Right renal pelvis (tissue), 4 donors: ENCODE measurements around the gene COL23A1. TPM values are rescaled to one million over a fixed set of nuclear protein-coding genes. Genes with fewer than 3 reads are reported as not detected.
"Not testable (repeated sequence)": the region's sequence is repeated elsewhere in the genome, so short reads cannot be mapped to it uniquely, and the experiment has no call there.

ENCODE experiments used
- DNase-seq, 4 donors: peaks; one replicate each; pipeline ENCODE4 v3.0.0-alpha.2; 2013; ENCODE audit warnings: low read depth in 4 of 4, low spot score in 3 of 4, missing footprints in 1 of 4
- polyA plus RNA-seq, 4 donors: library from polyadenylated mRNA; unstranded; fragments of 120-200 nt; gene quantifications; one replicate each; pipeline ENCODE4 v1.2.1, GENCODE V29; 2013; ENCODE audit not compliant: insufficient read length in 4 of 4

COL23A1 gene
- polyA plus RNA-seq, 4 donors, result 5.7 to 8.2 (median 6.4) TPM

DNA sequence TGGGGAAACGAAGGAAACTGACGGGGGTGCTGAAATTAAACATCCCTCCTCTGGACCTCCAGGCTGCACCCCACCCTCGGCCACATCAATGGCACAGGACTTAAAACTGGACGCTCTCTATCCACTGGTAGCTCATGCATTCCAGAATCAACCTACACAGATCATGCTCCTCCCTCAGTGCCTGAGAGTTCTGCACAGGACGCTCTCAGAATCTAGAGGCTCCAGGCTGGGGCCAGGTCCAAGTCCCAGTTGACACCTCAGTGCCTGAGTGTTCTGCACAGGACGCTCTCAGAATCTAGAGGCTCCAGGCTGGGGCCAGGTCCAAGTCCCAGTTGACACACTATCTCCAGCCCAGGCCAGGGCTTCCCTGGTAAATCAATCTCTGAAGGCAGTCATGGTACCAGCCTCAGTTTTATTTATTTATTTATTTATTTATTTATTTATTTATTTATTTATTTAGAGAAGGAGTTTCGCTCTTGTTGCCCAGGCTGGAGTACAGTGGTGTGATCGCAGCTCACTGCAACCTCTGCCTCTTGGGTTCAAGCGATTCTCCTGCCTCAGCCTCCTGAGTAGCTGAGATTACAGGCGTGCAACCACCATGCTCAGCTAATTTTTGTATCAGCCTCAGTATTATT is 103.2 kb downstream of the COL23A1 start:
- DNase-seq, result not testable (repeated sequence)

GRCh38 chr5:178486239-178486641 is 104.0 kb downstream of the COL23A1 start:
- DNase-seq, result no peak

GRCh38 chr5:178483620-178484019 is 106.6 kb downstream of the COL23A1 start:
- no peak for DNase-seq

DNA sequence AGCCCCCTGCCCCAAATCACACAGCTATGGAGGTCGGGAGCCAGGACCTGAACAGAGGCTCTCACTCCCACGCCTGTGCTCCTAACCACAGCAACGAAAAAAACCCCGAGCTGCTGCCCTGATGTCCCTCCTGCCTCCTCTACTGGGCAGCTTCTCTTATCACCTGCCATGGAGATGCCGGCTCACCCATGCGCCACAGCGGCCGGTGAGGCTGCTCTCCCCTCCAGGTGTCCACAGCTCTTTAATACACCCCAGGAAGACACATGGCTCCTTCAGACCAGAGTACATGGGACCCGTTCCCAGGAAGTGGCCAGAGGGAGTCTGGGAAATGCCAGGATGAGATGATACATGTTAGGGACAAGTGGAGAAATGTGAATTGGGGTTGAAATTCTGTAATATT is 110.9 kb downstream of the COL23A1 start:
- DNase-seq, result no peak

DNA sequence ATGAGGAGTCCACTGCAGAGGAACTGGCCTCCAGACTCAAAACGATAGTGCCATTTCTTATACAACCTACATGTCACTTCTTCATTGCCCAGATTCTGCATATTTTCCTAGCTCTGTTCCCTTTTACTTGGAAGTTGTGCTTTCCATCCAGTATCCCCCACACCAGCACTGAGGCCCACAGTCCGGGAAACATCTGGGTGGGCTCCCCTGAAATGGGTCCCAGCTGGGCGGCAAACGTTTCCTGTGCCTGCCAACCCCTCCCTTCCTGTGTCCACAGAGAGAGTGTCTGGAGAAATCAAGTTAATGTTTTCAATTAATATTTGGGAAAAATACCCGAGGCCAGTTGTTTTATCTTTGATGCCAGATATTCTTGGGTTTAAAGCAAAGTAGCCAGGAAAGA is 111.8 kb downstream of the COL23A1 start:
- no peak for DNase-seq

DNA sequence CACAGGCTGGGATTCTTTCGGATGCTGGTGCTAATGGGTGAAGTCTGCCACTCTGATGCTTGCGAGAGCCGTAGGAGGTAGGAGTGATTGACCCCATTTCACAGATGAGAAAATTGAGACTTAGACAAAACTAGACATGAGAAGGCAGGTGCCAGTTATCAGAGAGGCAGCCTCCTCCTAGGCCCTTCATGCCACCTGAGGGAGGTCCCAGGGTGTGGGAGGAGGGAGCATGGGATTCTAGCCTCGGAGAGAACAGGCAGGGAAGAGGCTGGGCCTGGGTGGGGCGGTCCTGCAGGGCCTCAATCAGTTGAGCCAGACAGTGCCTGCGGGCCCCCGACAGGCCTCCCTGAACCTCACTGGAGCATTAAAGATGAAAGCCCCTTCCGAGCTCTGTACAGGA is 112.4 kb downstream of the COL23A1 start:
- no peak for DNase-seq

DNA sequence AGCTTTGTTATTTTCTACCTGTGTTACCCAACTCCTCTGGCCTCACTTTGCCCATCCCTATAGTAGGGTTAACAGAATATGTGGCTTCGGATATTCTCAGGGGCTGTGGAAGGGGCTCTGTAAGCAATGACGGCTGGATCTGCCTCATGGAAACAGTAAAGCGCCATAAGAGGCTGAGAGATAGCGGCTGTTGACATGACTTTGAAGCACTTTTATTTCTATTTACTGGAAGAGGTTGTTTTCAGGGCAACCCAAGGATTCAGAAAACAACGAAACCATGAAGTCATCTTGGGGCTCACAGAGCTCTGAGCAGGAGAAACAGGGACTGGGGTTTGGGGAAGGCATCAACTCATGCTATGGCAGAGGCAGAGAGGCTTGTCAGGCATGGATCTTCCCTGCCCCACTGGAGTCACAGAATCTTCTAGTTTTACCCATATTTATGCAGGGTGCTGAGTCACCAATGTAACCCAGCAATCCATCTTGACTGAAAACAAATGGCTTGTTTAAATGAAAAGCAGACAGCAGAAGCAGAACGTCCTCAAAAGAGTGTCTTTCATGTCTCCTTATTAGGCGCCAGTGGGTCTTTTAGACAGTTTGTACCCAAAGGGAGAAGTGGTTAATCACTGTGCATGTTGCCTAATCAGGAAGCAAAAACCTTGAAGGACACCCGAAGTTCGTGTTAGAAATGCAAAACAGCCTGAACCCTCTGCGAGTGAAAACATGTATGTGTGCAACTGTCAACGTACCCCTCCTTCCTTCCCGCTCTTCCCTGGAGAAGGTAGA is 113.0 kb downstream of the COL23A1 start:
- DNase-seq, result peak in 1 of 4 donors; percentile 35

DNA sequence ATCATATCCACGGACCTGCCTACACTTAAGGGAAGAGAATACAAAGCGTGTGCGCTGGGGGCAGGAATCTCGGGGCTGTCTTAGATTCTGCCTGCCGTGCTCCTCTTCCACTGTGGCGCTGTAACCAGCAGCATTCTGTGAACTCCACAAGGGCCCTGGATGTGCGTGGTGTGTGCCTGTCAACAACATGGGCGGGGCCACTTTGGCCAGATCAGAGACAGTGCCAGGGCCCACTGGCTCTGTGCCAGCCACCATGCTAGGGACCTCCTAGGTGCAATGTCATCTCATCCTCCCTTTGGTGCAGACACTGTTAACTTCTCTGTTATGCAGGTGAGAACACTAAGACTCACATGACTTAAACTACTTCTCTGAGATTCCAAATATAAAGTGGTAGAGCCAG is 113.7 kb downstream of the COL23A1 start:
- DNase-seq, result no peak

- no peak for DNase-seq
Observed at GRCh38 chr5:178475422-178475821, 114.8 kb downstream of the COL23A1 start.

DNA sequence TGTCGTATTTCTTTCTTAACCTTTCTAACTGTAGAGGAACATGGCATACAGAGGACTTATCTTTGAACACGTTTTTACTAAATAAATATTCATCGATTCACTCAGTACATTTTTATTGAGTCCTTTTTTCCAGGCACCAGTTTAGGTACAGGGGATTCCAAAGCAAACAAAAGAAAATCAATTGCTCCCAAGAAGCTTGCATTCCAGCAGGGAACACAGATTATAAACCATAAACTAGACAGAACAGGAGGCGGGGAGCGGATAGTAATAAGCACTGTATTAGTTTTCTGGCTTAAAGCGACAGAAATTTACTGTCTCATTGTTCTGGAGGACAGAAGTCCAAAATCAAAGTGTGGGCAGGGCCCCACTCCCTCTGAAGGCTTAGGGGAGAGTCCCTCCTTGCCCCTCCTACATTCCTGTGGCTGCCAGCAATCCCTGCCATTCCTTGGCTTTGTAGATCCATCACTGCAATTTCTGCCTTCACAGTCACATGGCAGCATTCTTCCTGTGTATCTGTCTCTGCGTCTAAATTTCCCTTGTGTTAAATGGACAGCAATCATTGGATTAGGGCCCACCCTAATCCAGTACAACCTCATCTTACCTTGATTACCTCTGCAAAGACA is 115.5 kb downstream of the COL23A1 start:
- no peak for DNase-seq

GRCh38 chr5:178473854-178474253 is 116.3 kb downstream of the COL23A1 start:
- no peak for DNase-seq

DNA sequence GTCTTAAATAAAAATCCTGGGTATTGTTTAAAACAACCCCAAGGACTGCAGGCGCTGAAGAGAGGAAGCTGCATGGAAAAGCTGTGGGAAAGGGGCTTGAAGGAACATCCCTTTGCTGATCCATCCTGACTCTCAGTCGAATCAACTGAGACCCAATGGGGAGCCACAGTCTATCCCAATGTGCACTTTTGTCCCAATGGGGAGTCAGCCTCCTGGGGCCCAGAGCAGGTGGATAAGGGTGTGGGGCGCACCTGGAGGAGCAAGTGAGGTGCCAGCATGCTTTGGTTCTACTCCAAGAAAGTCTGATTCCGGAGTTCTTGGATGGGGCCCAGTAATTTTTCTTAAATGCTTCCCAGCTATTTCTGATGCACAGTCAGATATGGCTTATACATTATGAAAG is 118.1 kb downstream of the COL23A1 start:
- no peak for DNase-seq

- no peak for DNase-seq
Observed at GRCh38 chr5:178471711-178472110, 118.5 kb downstream of the COL23A1 start.

DNA sequence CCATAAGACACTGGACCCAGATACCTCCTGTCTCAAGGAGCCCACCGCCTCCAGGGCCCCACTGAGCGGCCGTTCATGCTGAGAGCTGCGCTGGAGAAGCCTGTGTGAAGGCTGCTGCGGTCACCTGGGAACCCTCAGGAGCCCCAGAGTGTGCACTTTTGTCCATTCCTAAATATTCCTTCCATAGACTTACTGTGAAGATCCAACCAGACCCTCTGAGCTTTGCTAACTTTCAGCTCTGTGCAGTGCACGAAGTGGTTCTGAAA is 119.5 kb downstream of the COL23A1 start:
- DNase-seq, result no peak

- DNase-seq, result no peak
Observed at GRCh38 chr5:178469975-178470759, 120.0 kb downstream of the COL23A1 start.

DNA sequence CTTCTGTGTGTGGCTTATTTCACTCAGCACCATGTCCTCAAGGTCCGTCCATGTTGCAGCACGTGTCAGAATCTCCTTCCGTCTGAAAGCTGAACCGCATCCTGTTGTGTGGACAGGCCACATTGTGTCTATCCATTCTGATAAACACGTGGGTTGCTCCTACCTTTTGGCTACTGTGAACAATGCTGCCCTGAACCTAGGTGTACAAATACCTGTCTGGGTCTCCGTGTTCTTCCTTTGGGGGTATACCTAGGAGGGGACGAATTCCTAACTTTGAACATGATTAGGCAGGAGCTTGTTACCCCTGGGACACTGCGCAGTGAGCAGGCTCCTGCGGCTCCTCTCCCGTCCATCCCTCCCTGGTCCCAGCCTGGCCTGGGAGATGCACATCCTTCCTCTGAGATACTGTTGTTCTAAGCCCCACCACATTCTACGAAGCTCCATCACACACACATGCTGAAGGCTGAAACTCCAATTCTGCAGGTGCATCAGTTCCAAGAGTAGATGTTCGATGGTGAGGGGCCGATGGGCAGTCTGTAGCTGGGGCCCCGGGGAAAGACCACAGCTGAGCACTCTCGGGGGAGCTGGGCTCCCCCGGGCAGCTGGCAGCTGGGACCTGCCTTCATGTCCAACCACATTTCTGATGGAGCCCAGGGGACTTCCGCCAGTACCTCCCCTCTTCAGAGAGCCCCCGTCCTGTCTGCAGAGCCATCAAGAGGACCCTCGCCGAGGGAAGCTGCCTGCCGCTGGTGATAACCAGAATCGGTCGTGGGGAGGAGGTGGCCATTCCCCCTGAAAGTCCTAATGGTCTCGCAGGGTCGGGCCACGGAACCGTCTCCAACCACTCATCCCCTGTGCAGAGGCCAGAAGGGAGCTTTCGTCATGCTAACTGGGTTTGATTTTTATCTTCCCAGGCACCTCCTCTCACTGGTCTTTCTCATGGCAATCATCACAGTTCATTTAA is 120.9 kb downstream of the COL23A1 start:
- no peak for DNase-seq

GRCh38 chr5:178468196-178468685 is 122.0 kb downstream of the COL23A1 start:
- no peak for DNase-seq

DNA sequence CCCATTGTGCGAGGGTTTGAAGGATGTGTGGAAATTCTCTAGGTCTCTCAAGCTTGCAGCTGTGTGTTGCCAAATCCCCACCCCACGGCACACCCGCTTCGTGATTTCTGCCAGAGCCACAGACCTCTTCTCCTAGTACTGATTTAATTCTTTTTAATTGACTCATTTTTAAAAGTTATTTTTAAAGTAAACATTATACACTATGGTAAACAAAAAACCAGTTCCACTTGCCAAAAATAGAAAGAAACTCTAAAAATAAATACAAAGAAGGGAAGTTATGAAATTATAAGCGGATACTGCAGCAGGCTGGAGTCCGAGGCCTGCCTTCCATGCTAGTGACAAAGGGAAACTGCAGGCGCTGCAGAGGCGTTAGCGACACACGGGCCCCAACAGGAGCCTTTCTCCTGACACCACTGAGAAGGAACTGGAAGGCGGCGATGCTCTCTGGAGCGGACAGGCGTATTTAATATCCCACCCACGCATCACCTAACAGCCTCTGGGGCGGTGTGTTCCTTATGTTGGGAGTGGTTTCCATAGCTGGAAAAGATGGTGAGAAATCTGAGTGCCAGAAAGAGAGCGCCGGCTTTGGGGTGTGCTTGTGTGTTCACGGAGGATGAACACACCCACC is 122.5 kb downstream of the COL23A1 start:
- DNase-seq, result peak in 1 of 4 donors; percentile 32

GRCh38 chr5:178467205-178467567 is 123.0 kb downstream of the COL23A1 start:
- no peak for DNase-seq

GRCh38 chr5:178466342-178466741 is 123.9 kb downstream of the COL23A1 start:
- DNase-seq, result no peak
